HCT116 (cell line): Measurements from ENCODE around the gene ACOT6. TPM values are rescaled to one million over a fixed set of nuclear protein-coding genes. Genes with fewer than 3 reads are reported as not detected.

Source experiments
- ATAC-seq: fragments of 200-7000 bp; cut with Tn5 transposase; 2 replicates; pipeline ENCODE4 v1.9.1; 2020; ENCODE audit warnings: mild to moderate bottlenecking, moderate library complexity
- BruUV-seq: library from RNA; stranded (reverse); fragments of 400-500 nt; replicated peaks from 2 replicates; lab custom pipeline; 2021; lab: Mats Ljungman, UMichigan
- CTCF ChIA-PET: fragments of 300-600 bp; sonication (Branson Sonifier 250); formaldehyde crosslinking; loops from one replicate; lab custom pipeline; 2021; ENCODE audit warnings: antibody characterized with exemption; lab: Charles Lee
- POLR2A ChIA-PET: fragments of 300-600, 350-600 bp; sonication (Branson Sonifier 250); formaldehyde crosslinking; loops from one replicate; lab custom pipeline; 2021; ENCODE audit warnings: antibody characterized with exemption; lab: Charles Lee
- RAD21 ChIA-PET, 2 experiments: fragments of 300-600 bp; sonication (Branson Sonifier 250); formaldehyde crosslinking; loops; one replicate each; lab custom pipeline; 2023; ENCODE audit warnings: low total read pairs in 2 of 2; ENCODE audit not compliant: uncharacterized antibody in 2 of 2, unreplicated experiment in 2 of 2, low non-redundant PET in 1 of 2; lab: Charles Lee
- DNase-seq: peaks from one replicate; pipeline ENCODE4 v3.0.0-alpha.2; 2010; ENCODE audit warnings: low read depth, low spot score
- H2AFZ ChIP-seq: fragments of 200-600 bp; shearing (Covaris generic), sonication (generic); 2 replicates; pipeline ENCODE4 v1.6.1; 2017; ENCODE audit warnings: low read depth, mixed run types, mixed read lengths, antibody characterized with exemption, low read length; ENCODE audit not compliant: poor library complexity, severe bottlenecking
- H3K27ac ChIP-seq: 2 replicates; pipeline ENCODE4 v1.5.1; 2012; ENCODE audit warnings: low read depth, low read length
- H3K27me3 ChIP-seq: fragments of 200-600 bp; sonication (generic); 2 replicates; pipeline ENCODE4 v1.6.1; 2016; ENCODE audit warnings: mixed run types, low read length, mixed read lengths; ENCODE audit not compliant: insufficient read depth
- H3K36me3 ChIP-seq, 2 experiments: fragments of 200-500 bp in 1 of 2; fragments of 200-600 bp in 1 of 2; sonication (Bioruptor generic) in 1 of 2; sonication (generic) in 1 of 2; 2 replicates each; pipeline versions ENCODE4 v1.5.1 to v1.6.1; 2014 to 2016; ENCODE audit warnings: low read length in 2 of 2, inconsistent platforms in 1 of 2, mixed read lengths in 1 of 2, mixed run types in 1 of 2; ENCODE audit not compliant: insufficient read depth in 2 of 2, control insufficient read depth in 1 of 2
- H3K4me1 ChIP-seq, 2 experiments: fragments of 200-600 bp in 1 of 2; sonication (generic) in 1 of 2; 2 replicates each; pipeline versions ENCODE4 v1.5.1 to v1.6.1; 2012 to 2017; ENCODE audit warnings: low read length in 2 of 2, inconsistent platforms in 1 of 2, mild to moderate bottlenecking in 1 of 2, mixed read lengths in 1 of 2, mixed run types in 1 of 2, moderate library complexity in 1 of 2; ENCODE audit not compliant: insufficient read depth in 2 of 2, control insufficient read depth in 1 of 2
- H3K4me2 ChIP-seq: fragments of 200-600 bp; sonication (generic); 2 replicates; pipeline ENCODE4 v1.6.1; 2017; ENCODE audit warnings: mixed run types, low read length, mixed read lengths
- H3K4me3 ChIP-seq, 2 experiments: fragments of 200-600 bp in 1 of 2; sonication (generic) in 1 of 2; replicated peaks in 1 of 2; 2 replicates each; pipeline ENCODE4 v1.5.1; 2011 to 2016; ENCODE audit warnings: low read length in 2 of 2, control low read depth in 1 of 2, low read depth in 1 of 2, mild to moderate bottlenecking in 1 of 2, mixed read lengths in 1 of 2, mixed run types in 1 of 2
- H3K79me2 ChIP-seq: fragments of 200-600 bp; sonication (generic); 2 replicates; pipeline ENCODE4 v1.6.1; 2017; ENCODE audit warnings: mild to moderate bottlenecking, mixed run types, low read length, moderate library complexity, mixed read lengths; ENCODE audit not compliant: insufficient read depth
- H3K9ac ChIP-seq: fragments of 200-600 bp; sonication (generic); 2 replicates; pipeline ENCODE4 v1.6.1; 2016; ENCODE audit warnings: low read length, mixed read lengths
- H3K9me2 ChIP-seq: fragments of 200-600 bp; sonication (generic), shearing (Covaris generic); 2 replicates; pipeline ENCODE4 v1.6.1; 2017; ENCODE audit warnings: mixed run types, mild to moderate bottlenecking, moderate library complexity; ENCODE audit not compliant: insufficient read depth
- H3K9me3 ChIP-seq, 2 experiments: fragments of 200-500 bp in 1 of 2; fragments of 200-600 bp in 1 of 2; sonication (Bioruptor generic) in 1 of 2; sonication (generic) in 1 of 2; 2 replicates each; pipeline ENCODE4 v1.6.1; 2014 to 2017; ENCODE audit warnings: low read length in 2 of 2, mixed read lengths in 2 of 2, inconsistent platforms in 1 of 2, low read depth in 1 of 2, mild to moderate bottlenecking in 1 of 2, mixed run types in 1 of 2, moderate library complexity in 1 of 2; ENCODE audit not compliant: control insufficient read depth in 1 of 2, insufficient read depth in 1 of 2
- H4K20me1 ChIP-seq: fragments of 200-600 bp; sonication (generic), shearing (Covaris generic); 2 replicates; pipeline ENCODE4 v1.6.1; 2017; ENCODE audit warnings: mixed run types, mild to moderate bottlenecking, moderate library complexity; ENCODE audit not compliant: insufficient read depth
- CBX3 ChIP-seq: IDR thresholded peaks from 2 replicates; pipeline ENCODE4 v1.6.1; 2012; ENCODE audit warnings: low read depth
- CEBPB ChIP-seq: IDR thresholded peaks from 2 replicates; pipeline ENCODE4 v1.6.1; 2012; ENCODE audit warnings: low read depth
- EGR1 ChIP-seq: IDR thresholded peaks from 2 replicates; pipeline ENCODE4 v1.6.1; 2012; ENCODE audit warnings: low read depth
- EZH2 ChIP-seq: fragments of 200-600 bp; sonication (generic); IDR thresholded peaks from 2 replicates; pipeline ENCODE4 v1.6.1; 2017; ENCODE audit warnings: antibody characterized with exemption, mixed run types
- EZH2phosphoT487 ChIP-seq: fragments of 200-600 bp; IDR thresholded peaks from 2 replicates; pipeline ENCODE4 v1.6.1; 2018; ENCODE audit warnings: antibody characterized with exemption, borderline replicate concordance
- FOSL1 ChIP-seq: IDR thresholded peaks from 2 replicates; pipeline ENCODE4 v1.6.1; 2012; ENCODE audit warnings: low read depth
- JUND ChIP-seq: IDR thresholded peaks from 2 replicates; pipeline ENCODE4 v1.6.1; 2012
- MAX ChIP-seq: IDR thresholded peaks from 2 replicates; pipeline ENCODE4 v1.6.1; 2012
- POLR2A ChIP-seq: IDR thresholded peaks from 2 replicates; pipeline ENCODE4 v1.7.0; 2011; ENCODE audit warnings: borderline replicate concordance; ENCODE audit not compliant: insufficient read depth, insufficient read length; ENCODE audit errors: extremely low read depth
- RAD21 ChIP-seq: IDR thresholded peaks from 2 replicates; pipeline ENCODE4 v1.6.1; 2012; ENCODE audit warnings: low read depth, mild to moderate bottlenecking
- SP1 ChIP-seq: IDR thresholded peaks from 2 replicates; pipeline ENCODE4 v1.6.1; 2012; ENCODE audit warnings: low read depth
- SRF ChIP-seq: IDR thresholded peaks from 2 replicates; pipeline ENCODE4 v1.6.1; 2012; ENCODE audit warnings: low read depth
- TCF7L2 ChIP-seq: IDR thresholded peaks from 2 replicates; pipeline ENCODE4 v1.7.0; 2011; ENCODE audit warnings: borderline replicate concordance, inconsistent platforms; ENCODE audit not compliant: insufficient read depth, insufficient read length; ENCODE audit errors: extremely low read depth
- ZNF274 ChIP-seq: fragments of 200-500 bp; sonication (Bioruptor generic); IDR thresholded peaks from 2 replicates; pipeline ENCODE4 v1.6.1; 2014; ENCODE audit warnings: mild to moderate bottlenecking, low read depth, low read length, inconsistent platforms
- intact Hi-C: fragments of 100-400 bp; cut with micrococcal nuclease; formaldehyde crosslinking; loops from 2 replicates; pipeline ENCODE4 v1.10.0; 2022
- total RNA-seq: library from RNA; stranded (reverse); gene quantifications from one replicate; pipeline ENCODE4 v1.2.1, GENCODE V29; 2021; ENCODE audit not compliant: unreplicated experiment
- TF ChIP-seq, protein P1 (sequence below): IDR thresholded peaks from 2 replicates; pipeline ENCODE4 v1.6.1; 2011; ENCODE audit warnings: mild to moderate bottlenecking, low read length, moderate library complexity; ENCODE audit not compliant: insufficient replicate concordance; ENCODE audit errors: extremely low read depth
- TF ChIP-seq, protein P2 (sequence below): IDR thresholded peaks from 2 replicates; pipeline ENCODE4 v1.6.1; 2012
- TF ChIP-seq, protein P3 (sequence below), 3 experiments: fragments of 200-600 bp in 1 of 3; sonication (generic) in 1 of 3; IDR thresholded peaks in 2 of 3; conservative IDR thresholded peaks in 1 of 3; 2 replicates each; pipeline ENCODE4 v1.5.1; 2012 to 2017; ENCODE audit warnings: low read depth in 2 of 3, low read length in 2 of 3, antibody characterized with exemption in 1 of 3, borderline replicate concordance in 1 of 3, control low read depth in 1 of 3, mild to moderate bottlenecking in 1 of 3, mixed read lengths in 1 of 3, mixed run types in 1 of 3, moderate library complexity in 1 of 3; ENCODE audit not compliant: insufficient read depth in 1 of 3
- TF ChIP-seq, protein P4 (sequence below): IDR thresholded peaks from 2 replicates; pipeline ENCODE4 v1.6.1; 2012; ENCODE audit warnings: low read depth

The ACOT6 gene
- total RNA-seq, 1 experiment from 2014 or later, result not detected

GRCh38 chr14:73645248-73645610, 32.9 kb downstream of the ACOT6 start (continued):
- no peak for TF ChIP-seq SP1
- TF ChIP-seq, protein P1, sequence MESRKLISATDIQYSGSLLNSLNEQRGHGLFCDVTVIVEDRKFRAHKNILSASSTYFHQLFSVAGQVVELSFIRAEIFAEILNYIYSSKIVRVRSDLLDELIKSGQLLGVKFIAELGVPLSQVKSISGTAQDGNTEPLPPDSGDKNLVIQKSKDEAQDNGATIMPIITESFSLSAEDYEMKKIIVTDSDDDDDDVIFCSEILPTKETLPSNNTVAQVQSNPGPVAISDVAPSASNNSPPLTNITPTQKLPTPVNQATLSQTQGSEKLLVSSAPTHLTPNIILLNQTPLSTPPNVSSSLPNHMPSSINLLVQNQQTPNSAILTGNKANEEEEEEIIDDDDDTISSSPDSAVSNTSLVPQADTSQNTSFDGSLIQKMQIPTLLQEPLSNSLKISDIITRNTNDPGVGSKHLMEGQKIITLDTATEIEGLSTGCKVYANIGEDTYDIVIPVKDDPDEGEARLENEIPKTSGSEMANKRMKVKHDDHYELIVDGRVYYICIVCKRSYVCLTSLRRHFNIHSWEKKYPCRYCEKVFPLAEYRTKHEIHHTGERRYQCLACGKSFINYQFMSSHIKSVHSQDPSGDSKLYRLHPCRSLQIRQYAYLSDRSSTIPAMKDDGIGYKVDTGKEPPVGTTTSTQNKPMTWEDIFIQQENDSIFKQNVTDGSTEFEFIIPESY, result no peak
- TF ChIP-seq CEBPB, result no peak
- TF ChIP-seq FOSL1, result no peak
- TF ChIP-seq, protein P2, sequence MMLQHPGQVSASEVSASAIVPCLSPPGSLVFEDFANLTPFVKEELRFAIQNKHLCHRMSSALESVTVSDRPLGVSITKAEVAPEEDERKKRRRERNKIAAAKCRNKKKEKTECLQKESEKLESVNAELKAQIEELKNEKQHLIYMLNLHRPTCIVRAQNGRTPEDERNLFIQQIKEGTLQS, result no peak
- TF ChIP-seq CBX3, result no peak

- Histone ChIP-seq H2AFZ (no peak overlapping the region), H3K9ac (no peak overlapping the region), H3K4me3 (no peak overlapping the region), H3K9me2 (no peaks in the 10 kb centered on the region), H3K4me2 (no peak overlapping the region), H4K20me1 (no peaks in the 10 kb centered on the region), H3K9me3 (no peaks in the 10 kb centered on the region), H3K79me2 (no peaks in the 10 kb centered on the region), H3K27me3 (no peaks in the 10 kb centered on the region), H3K36me3 (no peaks in the 10 kb centered on the region), H3K27ac (no peak overlapping the region), H3K4me1 (peaks cover under 1% of the 10 kb centered on the region in 2 experiments; a peak in 2 of 4 replicates)
- ATAC-seq, result no peak
- DNase-seq, result no peak
- intact Hi-C loops, result no loop called here
- ChIA-PET RAD21 (no interaction called here), CTCF (no interaction called here), POLR2A (no interaction called here)
- no TSS peak for BruUV-seq
- TF ChIP-seq CEBPB, result no peak
- TF ChIP-seq, protein P3, sequence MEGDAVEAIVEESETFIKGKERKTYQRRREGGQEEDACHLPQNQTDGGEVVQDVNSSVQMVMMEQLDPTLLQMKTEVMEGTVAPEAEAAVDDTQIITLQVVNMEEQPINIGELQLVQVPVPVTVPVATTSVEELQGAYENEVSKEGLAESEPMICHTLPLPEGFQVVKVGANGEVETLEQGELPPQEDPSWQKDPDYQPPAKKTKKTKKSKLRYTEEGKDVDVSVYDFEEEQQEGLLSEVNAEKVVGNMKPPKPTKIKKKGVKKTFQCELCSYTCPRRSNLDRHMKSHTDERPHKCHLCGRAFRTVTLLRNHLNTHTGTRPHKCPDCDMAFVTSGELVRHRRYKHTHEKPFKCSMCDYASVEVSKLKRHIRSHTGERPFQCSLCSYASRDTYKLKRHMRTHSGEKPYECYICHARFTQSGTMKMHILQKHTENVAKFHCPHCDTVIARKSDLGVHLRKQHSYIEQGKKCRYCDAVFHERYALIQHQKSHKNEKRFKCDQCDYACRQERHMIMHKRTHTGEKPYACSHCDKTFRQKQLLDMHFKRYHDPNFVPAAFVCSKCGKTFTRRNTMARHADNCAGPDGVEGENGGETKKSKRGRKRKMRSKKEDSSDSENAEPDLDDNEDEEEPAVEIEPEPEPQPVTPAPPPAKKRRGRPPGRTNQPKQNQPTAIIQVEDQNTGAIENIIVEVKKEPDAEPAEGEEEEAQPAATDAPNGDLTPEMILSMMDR (IDR thresholded peaks at IDR 0.05 in 2 of 3, conservative IDR thresholded peaks at IDR 0.05 in 1 of 3; ENCODE audit: borderline replicate concordance in 1 of 3, insufficient read depth in 1 of 3, low read depth in 2 of 3, low read length in 2 of 3), result no peak
- TF ChIP-seq, protein P4, sequence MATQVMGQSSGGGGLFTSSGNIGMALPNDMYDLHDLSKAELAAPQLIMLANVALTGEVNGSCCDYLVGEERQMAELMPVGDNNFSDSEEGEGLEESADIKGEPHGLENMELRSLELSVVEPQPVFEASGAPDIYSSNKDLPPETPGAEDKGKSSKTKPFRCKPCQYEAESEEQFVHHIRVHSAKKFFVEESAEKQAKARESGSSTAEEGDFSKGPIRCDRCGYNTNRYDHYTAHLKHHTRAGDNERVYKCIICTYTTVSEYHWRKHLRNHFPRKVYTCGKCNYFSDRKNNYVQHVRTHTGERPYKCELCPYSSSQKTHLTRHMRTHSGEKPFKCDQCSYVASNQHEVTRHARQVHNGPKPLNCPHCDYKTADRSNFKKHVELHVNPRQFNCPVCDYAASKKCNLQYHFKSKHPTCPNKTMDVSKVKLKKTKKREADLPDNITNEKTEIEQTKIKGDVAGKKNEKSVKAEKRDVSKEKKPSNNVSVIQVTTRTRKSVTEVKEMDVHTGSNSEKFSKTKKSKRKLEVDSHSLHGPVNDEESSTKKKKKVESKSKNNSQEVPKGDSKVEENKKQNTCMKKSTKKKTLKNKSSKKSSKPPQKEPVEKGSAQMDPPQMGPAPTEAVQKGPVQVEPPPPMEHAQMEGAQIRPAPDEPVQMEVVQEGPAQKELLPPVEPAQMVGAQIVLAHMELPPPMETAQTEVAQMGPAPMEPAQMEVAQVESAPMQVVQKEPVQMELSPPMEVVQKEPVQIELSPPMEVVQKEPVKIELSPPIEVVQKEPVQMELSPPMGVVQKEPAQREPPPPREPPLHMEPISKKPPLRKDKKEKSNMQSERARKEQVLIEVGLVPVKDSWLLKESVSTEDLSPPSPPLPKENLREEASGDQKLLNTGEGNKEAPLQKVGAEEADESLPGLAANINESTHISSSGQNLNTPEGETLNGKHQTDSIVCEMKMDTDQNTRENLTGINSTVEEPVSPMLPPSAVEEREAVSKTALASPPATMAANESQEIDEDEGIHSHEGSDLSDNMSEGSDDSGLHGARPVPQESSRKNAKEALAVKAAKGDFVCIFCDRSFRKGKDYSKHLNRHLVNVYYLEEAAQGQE, result no peak
- TF ChIP-seq, protein P2, result no peak
- no peak for TF ChIP-seq JUND
- no peak for TF ChIP-seq EGR1
- TF ChIP-seq RAD21, result no peak
- no peak for TF ChIP-seq EZH2
- TF ChIP-seq EZH2phosphoT487, result no peak
- no peak for TF ChIP-seq MAX
- TF ChIP-seq CBX3, result no peak
- TF ChIP-seq POLR2A, result no peak
- TF ChIP-seq FOSL1, result no peak
- TF ChIP-seq SP1, result no peak
- TF ChIP-seq TCF7L2, result no peak
- TF ChIP-seq ZNF274, result no peak
- TF ChIP-seq SRF, result no peak
Observed at GRCh38 chr14:73651005-73651404, 38.7 kb downstream of the ACOT6 start.
